ENCODE results near the gene ZNF208.

ZNF208 gene

DNA sequence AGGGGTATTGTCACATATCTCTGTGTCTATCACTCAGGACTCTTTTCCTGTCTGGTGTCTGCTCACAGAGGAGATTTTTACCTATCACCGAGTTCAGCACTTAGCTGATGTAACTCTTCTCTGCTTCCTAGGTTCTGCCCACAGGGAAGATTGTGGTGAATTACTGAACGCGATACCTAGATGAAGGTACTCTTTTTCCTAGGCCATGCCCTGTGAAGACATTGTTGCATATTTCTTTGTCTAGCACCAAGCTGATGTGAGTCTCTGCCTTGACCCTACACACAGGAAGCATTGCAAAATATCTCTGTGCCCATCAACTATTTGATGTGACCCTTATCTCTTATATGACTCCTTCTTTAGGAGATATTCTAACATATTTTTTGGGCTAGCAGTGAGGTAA, 102.7 kb downstream of the ZNF208 start:
- no peak for ATAC-seq (ENCODE audit: low read depth)
- peaks cover 10% of the 10 kb centered on the region for H3K9me3 ChIP-seq (ENCODE audit: severe bottlenecking)

DNA sequence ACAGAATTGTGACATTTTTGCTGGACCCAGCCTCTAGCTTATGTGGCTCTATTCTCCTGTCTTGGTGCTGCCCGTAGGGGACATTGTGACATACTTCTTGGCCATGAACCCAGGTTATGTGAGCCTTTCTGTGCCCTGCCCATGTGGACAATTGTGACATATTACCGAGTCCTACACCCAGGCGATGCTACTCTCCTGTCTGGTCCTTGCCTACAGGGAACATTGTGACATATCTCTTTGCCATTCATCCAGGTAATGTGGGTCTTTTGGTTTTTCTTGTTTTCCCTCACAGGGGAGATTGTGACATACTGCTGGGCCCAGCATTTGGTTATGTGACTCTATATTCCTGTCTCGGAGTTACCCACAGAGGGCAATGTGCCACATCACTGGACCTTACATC, 103.2 kb downstream of the ZNF208 start:
- ATAC-seq (ENCODE audit: low read depth) (no peak), DNase-seq (ENCODE audit: low spot score) (no peak)
- Histone ChIP-seq H3K4me3 (ENCODE audit: severe bottlenecking) (no peak overlapping the region), H3K9me3 (ENCODE audit: severe bottlenecking) (peaks cover 10% of the 10 kb centered on the region), H3K27me3 (ENCODE audit: insufficient read depth, poor library complexity, severe bottlenecking) (no peaks in the 10 kb centered on the region), H3K4me1 (ENCODE audit: insufficient read depth, poor library complexity, severe bottlenecking) (no peaks in the 10 kb centered on the region), H3K27ac (ENCODE audit: poor library complexity, severe bottlenecking) (no peak overlapping the region), H3K36me3 (ENCODE audit: low read depth) (no peaks in the 10 kb centered on the region)
- TF ChIP-seq, protein P1, sequence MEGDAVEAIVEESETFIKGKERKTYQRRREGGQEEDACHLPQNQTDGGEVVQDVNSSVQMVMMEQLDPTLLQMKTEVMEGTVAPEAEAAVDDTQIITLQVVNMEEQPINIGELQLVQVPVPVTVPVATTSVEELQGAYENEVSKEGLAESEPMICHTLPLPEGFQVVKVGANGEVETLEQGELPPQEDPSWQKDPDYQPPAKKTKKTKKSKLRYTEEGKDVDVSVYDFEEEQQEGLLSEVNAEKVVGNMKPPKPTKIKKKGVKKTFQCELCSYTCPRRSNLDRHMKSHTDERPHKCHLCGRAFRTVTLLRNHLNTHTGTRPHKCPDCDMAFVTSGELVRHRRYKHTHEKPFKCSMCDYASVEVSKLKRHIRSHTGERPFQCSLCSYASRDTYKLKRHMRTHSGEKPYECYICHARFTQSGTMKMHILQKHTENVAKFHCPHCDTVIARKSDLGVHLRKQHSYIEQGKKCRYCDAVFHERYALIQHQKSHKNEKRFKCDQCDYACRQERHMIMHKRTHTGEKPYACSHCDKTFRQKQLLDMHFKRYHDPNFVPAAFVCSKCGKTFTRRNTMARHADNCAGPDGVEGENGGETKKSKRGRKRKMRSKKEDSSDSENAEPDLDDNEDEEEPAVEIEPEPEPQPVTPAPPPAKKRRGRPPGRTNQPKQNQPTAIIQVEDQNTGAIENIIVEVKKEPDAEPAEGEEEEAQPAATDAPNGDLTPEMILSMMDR (IDR thresholded peaks at IDR 0.05; ENCODE audit: poor library complexity, severe bottlenecking), result no peak

More for the DNA sequence above, 102.7 kb downstream of the ZNF208 start:
- no peak for DNase-seq (ENCODE audit: low spot score)
- TF ChIP-seq, protein P1 (IDR thresholded peaks at IDR 0.05; ENCODE audit: poor library complexity, severe bottlenecking), result no peak
- Histone ChIP-seq H3K36me3 (ENCODE audit: low read depth) (no peaks in the 10 kb centered on the region), H3K27ac (ENCODE audit: poor library complexity, severe bottlenecking) (no peak overlapping the region), H3K4me1 (ENCODE audit: insufficient read depth, poor library complexity, severe bottlenecking) (no peaks in the 10 kb centered on the region), H3K4me3 (ENCODE audit: severe bottlenecking) (no peak overlapping the region), H3K27me3 (ENCODE audit: insufficient read depth, poor library complexity, severe bottlenecking) (no peaks in the 10 kb centered on the region)

DNA sequence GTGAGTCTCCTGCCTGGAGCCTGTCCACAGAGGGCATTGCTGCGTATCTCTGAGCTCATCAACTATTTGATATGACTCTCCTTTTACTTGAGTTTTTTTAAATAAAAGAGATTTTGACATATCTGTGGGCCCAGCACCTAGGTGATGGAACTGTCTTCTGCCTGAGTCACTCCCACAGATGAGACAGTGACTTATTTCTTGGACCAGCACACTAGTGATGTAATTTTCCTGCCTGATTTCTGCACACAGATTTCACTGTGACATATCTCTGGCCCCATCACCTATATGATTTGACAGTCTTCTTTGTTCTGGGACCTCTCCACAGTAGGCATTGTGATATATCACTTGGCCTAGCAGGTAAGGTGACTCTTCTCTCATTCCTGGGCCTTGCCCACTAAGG, 108.2 kb downstream of the ZNF208 start:
- DNase-seq (ENCODE audit: low spot score), result no peak
- Histone ChIP-seq H3K9me3 (ENCODE audit: severe bottlenecking) (peaks cover 8% of the 10 kb centered on the region), H3K36me3 (ENCODE audit: low read depth) (no peaks in the 10 kb centered on the region), H3K27ac (ENCODE audit: poor library complexity, severe bottlenecking) (no peak overlapping the region), H3K27me3 (ENCODE audit: insufficient read depth, poor library complexity, severe bottlenecking) (no peaks in the 10 kb centered on the region), H3K4me3 (ENCODE audit: severe bottlenecking) (no peak overlapping the region), H3K4me1 (ENCODE audit: insufficient read depth, poor library complexity, severe bottlenecking) (no peaks in the 10 kb centered on the region)
- ATAC-seq (ENCODE audit: low read depth), result no peak
- TF ChIP-seq, protein P1 (IDR thresholded peaks at IDR 0.05; ENCODE audit: poor library complexity, severe bottlenecking), result no peak

GRCh38 chr19:21901861-21902260, 108.9 kb downstream of the ZNF208 start:
- Histone ChIP-seq H3K9me3 (ENCODE audit: severe bottlenecking) (peaks cover 8% of the 10 kb centered on the region), H3K27me3 (ENCODE audit: insufficient read depth, poor library complexity, severe bottlenecking) (no peaks in the 10 kb centered on the region), H3K4me3 (ENCODE audit: severe bottlenecking) (no peak overlapping the region), H3K27ac (ENCODE audit: poor library complexity, severe bottlenecking) (no peak overlapping the region), H3K4me1 (ENCODE audit: insufficient read depth, poor library complexity, severe bottlenecking) (no peaks in the 10 kb centered on the region), H3K36me3 (ENCODE audit: low read depth) (no peaks in the 10 kb centered on the region)
- TF ChIP-seq, protein P1 (IDR thresholded peaks at IDR 0.05; ENCODE audit: poor library complexity, severe bottlenecking), result no peak
- DNase-seq (ENCODE audit: low spot score), result no peak
- ATAC-seq (ENCODE audit: low read depth), result no peak

- H3K27me3 ChIP-seq (ENCODE audit: insufficient read depth, poor library complexity, severe bottlenecking), result no peaks in the 10 kb centered on the region
These were observed 110.3 kb downstream of the ZNF208 start for GRCh38 chr19:21900401-21900800.

More at GRCh38 chr19:21900401-21900800, 110.3 kb downstream of the ZNF208 start:
- Histone ChIP-seq H3K9me3 (ENCODE audit: severe bottlenecking) (peaks cover 3% of the 10 kb centered on the region), H3K27ac (ENCODE audit: poor library complexity, severe bottlenecking) (no peak overlapping the region), H3K4me1 (ENCODE audit: insufficient read depth, poor library complexity, severe bottlenecking) (no peaks in the 10 kb centered on the region), H3K36me3 (ENCODE audit: low read depth) (no peaks in the 10 kb centered on the region), H3K4me3 (ENCODE audit: severe bottlenecking) (no peak overlapping the region)
- TF ChIP-seq, protein P1 (IDR thresholded peaks at IDR 0.05; ENCODE audit: poor library complexity, severe bottlenecking), result no peak
- ATAC-seq (ENCODE audit: low read depth), result no peak
- no peak for DNase-seq (ENCODE audit: low spot score)

Measured in RWPE2 (cell line).